Esophagus squamous epithelium (tissue), 4 donors: ENCODE measurements around the gene ARHGAP9.

ENCODE experiments used
- POLR2A ChIP-seq, 4 donors: fragments of 450-650 bp; IDR thresholded peaks; one replicate each; pipeline ENCODE4 v1.6.1; 2017; ENCODE audit warnings: antibody characterized with exemption in 4 of 4, mild to moderate bottlenecking in 4 of 4, moderate library complexity in 3 of 4
- TF ChIP-seq, protein P1 (sequence below), 6 experiments: fragments of 450-650 bp in 4 of 6; fragments of 200-600 bp in 2 of 6; sonication (generic) in 2 of 6; IDR thresholded peaks; one replicate each; pipeline ENCODE4 v1.5.1; 2016 to 2019; ENCODE audit warnings: antibody characterized with exemption in 6 of 6, mild to moderate bottlenecking in 4 of 6, moderate library complexity in 4 of 6

DNA sequence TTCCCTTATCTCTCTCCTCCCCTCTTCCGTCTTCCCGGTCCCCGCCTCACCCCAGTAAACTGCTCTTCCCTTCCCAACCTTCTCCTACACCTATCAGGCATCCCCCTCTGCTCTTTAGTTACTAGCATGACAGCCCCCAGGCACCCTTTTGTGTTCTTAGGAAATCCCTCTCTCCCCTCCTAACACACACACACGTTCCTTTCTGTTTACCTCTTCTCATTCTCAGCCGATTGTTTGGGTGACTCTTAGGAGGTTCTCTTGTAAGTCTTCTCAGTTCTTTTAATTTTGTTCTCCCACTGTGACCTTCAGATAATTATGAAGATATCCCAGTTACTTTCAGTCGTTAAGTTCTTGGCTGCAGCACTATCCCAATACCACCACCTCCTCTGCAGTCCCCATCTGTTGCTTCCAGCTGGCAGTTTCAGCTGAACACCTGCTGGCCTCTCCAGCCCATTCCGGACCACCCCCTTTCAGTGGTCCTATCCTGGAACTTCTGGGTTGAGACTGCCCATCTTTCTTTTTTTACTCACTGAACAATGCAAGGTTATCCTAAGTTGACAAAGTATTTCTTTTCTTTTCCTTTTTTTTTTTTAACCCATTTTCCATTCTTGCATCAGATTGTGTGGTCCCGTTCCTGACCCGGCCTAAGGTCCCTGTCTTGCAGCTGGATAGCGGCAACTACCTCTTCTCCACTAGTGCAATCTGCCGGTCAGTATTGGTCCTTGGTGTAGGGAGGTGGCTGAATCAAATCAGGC is 8.9 kb upstream of the ARHGAP9 start:
- peak in 1 of 4 donors; percentile 14 for TF ChIP-seq POLR2A (IDR thresholded peaks at IDR 0.05)
- TF ChIP-seq, protein P1, sequence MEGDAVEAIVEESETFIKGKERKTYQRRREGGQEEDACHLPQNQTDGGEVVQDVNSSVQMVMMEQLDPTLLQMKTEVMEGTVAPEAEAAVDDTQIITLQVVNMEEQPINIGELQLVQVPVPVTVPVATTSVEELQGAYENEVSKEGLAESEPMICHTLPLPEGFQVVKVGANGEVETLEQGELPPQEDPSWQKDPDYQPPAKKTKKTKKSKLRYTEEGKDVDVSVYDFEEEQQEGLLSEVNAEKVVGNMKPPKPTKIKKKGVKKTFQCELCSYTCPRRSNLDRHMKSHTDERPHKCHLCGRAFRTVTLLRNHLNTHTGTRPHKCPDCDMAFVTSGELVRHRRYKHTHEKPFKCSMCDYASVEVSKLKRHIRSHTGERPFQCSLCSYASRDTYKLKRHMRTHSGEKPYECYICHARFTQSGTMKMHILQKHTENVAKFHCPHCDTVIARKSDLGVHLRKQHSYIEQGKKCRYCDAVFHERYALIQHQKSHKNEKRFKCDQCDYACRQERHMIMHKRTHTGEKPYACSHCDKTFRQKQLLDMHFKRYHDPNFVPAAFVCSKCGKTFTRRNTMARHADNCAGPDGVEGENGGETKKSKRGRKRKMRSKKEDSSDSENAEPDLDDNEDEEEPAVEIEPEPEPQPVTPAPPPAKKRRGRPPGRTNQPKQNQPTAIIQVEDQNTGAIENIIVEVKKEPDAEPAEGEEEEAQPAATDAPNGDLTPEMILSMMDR (IDR thresholded peaks at IDR 0.05), result no peak
